Keratinocyte (primary cell): Measurements from ENCODE around the gene GPATCH4.

ENCODE experiments used
- CTCF ChIP-seq, 3 experiments: IDR thresholded peaks in 1 of 3; conservative IDR thresholded peaks in 1 of 3; optimal IDR thresholded peaks in 1 of 3; 2 replicates in 2 of 3; 3 replicates in 1 of 3; pipeline versions ENCODE3 to v1.5.1; 2011; ENCODE audit warnings: low read length in 3 of 3, mild to moderate bottlenecking in 3 of 3, moderate library complexity in 2 of 3, control low read depth in 1 of 3, inconsistent platforms in 1 of 3; ENCODE audit not compliant: insufficient read depth in 2 of 3; ENCODE audit errors: extremely low read depth in 1 of 3
- EZH2 ChIP-seq: IDR thresholded peaks from one replicate; pipeline ENCODE4 v1.6.1; 2012; ENCODE audit warnings: inconsistent platforms, mild to moderate bottlenecking, low read length, moderate library complexity

DNA sequence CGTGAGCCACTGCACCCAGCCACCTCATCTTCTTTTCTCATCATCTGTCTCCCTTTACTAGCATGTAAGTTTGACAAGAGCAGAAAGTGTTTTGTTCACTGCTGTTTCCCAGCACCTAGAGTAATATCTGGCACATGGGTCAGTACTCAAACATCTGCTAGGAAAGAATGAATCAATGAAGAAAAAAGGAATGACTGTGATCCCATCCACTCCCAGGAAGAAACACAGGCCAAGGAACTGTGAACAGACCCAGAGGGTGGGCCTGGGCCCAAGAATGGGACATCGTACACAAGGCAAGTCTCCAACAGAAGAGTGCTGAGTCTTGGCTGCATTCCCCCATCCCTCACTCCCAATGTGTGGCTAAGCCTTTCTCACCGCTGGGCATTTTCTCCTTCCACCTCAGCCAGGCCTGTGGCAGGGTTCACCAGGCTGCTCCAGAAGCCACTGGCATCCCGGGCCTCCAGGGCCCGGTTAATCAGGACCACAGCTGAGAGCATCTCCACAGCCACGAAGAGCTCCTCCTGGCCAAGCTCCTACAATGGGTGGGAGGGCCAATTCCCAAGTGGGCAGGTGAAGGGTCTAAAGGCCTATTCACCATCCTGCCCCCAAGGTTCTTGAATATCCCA is 47.3 kb downstream of the GPATCH4 start:
- TF ChIP-seq CTCF (optimal IDR thresholded peaks at IDR 0.05 in 1 of 3, IDR thresholded peaks at IDR 0.05 in 1 of 3, conservative IDR thresholded peaks at IDR 0.05 in 1 of 3; ENCODE audit: extremely low read depth in 1 of 3, insufficient read depth in 2 of 3, low read length in 3 of 3): no peak
- no peak for TF ChIP-seq EZH2
